ENCODE measurements around the gene SPEF1. TPM values are rescaled to one million over a fixed set of nuclear protein-coding genes. Genes with fewer than 3 reads are reported as not detected.

The SPEF1 gene
- total RNA-seq, 1 experiment from 2014 or later, result not detected

DNA sequence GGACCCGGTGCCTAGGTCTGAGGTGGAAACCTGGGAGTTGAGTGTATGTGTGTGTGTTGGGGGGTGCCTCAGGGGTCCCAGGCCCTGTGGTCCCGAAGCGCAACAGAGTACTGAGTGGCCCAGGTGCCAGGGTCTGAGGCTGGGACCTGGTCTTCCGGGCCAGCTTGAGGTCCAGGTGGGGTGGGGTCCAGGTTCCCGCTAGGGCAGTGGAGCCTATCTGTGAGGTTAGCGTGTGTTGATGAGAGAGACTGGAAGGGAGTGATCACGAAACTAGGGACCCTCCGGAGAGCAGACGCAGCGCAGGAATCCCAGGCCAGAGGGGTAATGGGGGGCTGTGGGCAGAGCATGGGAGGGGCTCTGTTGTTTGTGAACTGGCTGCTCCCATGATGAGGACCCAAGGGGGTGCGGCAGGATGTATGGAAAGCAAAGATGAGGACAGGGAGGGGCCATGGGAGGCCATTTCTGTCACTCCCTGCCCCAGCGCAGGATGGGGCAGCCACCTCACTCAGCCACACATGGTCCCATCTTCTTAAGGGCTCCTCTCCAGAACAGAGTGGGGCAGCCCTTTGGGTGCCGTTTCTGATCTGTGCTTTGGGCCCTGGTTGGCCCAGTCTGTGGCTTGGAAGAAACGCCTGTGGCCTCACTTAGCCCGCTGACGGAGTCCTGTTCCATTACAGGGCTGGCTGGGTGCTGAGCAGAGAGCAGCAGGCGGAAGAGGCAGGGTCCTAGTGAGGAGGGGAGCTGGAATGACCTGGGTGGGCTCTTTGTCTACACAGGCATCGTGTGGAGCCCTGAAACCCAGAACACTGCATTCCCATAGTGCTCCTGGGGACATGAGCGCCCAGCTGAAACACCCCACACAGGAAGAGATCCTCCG is 47.9 kb downstream of the SPEF1 start:
- Mint-ChIP-seq H3K9me3 (ENCODE audit: unreplicated experiment) (no peaks in the 10 kb centered on the region), H3K27me3 (ENCODE audit: insufficient read depth, unreplicated experiment) (no peaks in the 10 kb centered on the region), H3K36me3 (ENCODE audit: insufficient read depth, unreplicated experiment) (peaks cover 5% of the 10 kb centered on the region), H3K27ac (ENCODE audit: low read depth, unreplicated experiment) (no peak overlapping the region), H3K4me1 (ENCODE audit: insufficient read depth, unreplicated experiment) (peaks cover 18% of the 10 kb centered on the region), H3K4me3 (ENCODE audit: unreplicated experiment) (no peak overlapping the region)
- TF ChIP-seq CTCF (IDR thresholded peaks at IDR 0.05; ENCODE audit: unreplicated experiment), result no peak
- intact Hi-C loops (cut with micrococcal nuclease), result no loop called here
- ChIA-PET CTCF (no interaction called here), POLR2A (no interaction called here)
- no TSS peak for BruUV-seq (replicated peaks)
- no peak for DNase-seq (ENCODE audit: unreplicated experiment)

GRCh38 chr20:3732327-3733118 is 48.7 kb downstream of the SPEF1 start, which contains the start of gene HSPA12B:
HSPA12B (plus strand) TSS chr20:3732685; CDS start chr20:3738675, 5,990 bp downstream.
- DNase-seq (ENCODE audit: unreplicated experiment), result no peak
- no TSS peak for BruUV-seq (replicated peaks)
- H3K9me3 Mint-ChIP-seq (ENCODE audit: unreplicated experiment), result no peaks in the 10 kb centered on the region
- no peak for TF ChIP-seq CTCF (IDR thresholded peaks at IDR 0.05; ENCODE audit: unreplicated experiment)
- ChIA-PET POLR2A (no interaction called here), CTCF (interaction anchor here (0.6 to 2.1 kb wide), 4 partner anchors 14 to 42 kb away, joined by 3 to 7 read pairs (median 3); no protein-coding TSS in a partner anchor)
- peaks cover 5% of the 10 kb centered on the region for H3K36me3 Mint-ChIP-seq (ENCODE audit: insufficient read depth, unreplicated experiment)
- H3K27ac Mint-ChIP-seq (ENCODE audit: low read depth, unreplicated experiment), result no peak within 1 kb of the TSS
- peaks cover 4% of the 10 kb centered on the region for H3K27me3 Mint-ChIP-seq (ENCODE audit: insufficient read depth, unreplicated experiment)
- intact Hi-C loops (cut with micrococcal nuclease), result no loop called here
- H3K4me3 Mint-ChIP-seq (ENCODE audit: unreplicated experiment), result no peak within 1 kb of the TSS
- H3K4me1 Mint-ChIP-seq (ENCODE audit: insufficient read depth, unreplicated experiment), result peaks cover 23% of the 10 kb centered on the region

GRCh38 chr20:3731944-3732326 is 49.3 kb downstream of the SPEF1 start:
- peaks cover 10% of the 10 kb centered on the region for H3K27me3 Mint-ChIP-seq (ENCODE audit: insufficient read depth, unreplicated experiment)
- no peak overlapping the region for H3K4me3 Mint-ChIP-seq (ENCODE audit: unreplicated experiment)
- ChIA-PET POLR2A (no interaction called here), CTCF (interaction anchor here (0.7 to 2.1 kb wide), 4 partner anchors 11 to 42 kb away, joined by 3 to 7 read pairs (median 3); no protein-coding TSS in a partner anchor)
- intact Hi-C loops (cut with micrococcal nuclease), result no loop called here
- H3K9me3 Mint-ChIP-seq (ENCODE audit: unreplicated experiment), result no peaks in the 10 kb centered on the region
- TF ChIP-seq CTCF (IDR thresholded peaks at IDR 0.05; ENCODE audit: unreplicated experiment), result no peak
- no peak for DNase-seq (ENCODE audit: unreplicated experiment)
- peaks cover 5% of the 10 kb centered on the region for H3K36me3 Mint-ChIP-seq (ENCODE audit: insufficient read depth, unreplicated experiment)
- no TSS peak for BruUV-seq (replicated peaks)
- no peak overlapping the region for H3K27ac Mint-ChIP-seq (ENCODE audit: low read depth, unreplicated experiment)
- H3K4me1 Mint-ChIP-seq (ENCODE audit: insufficient read depth, unreplicated experiment), result peaks cover 29% of the 10 kb centered on the region

All from MCF 10A (cell line).